Stimulated activated CD4-positive, alpha-beta T cell treated with anti-CD3 and anti-CD28 coated beads, Interleukin-4, amount 100 ng/mL, for 4 hours (primary cell): ENCODE measurements around the gene SLC25A36.
"Not testable (repeated sequence)": the region's sequence is repeated elsewhere in the genome, so short reads cannot be mapped to it uniquely, and the experiment has no call there.

Source experiments
- DNase-seq, 2 experiments: peaks; one replicate each; pipeline ENCODE4 v3.0.0-alpha.2; 2020

SLC25A36 gene

GRCh38 chr3:141000027-141000663 lies 58.5 kb downstream of the SLC25A36 start:
- DNase-seq: peak; percentile 20 to 26

DNA sequence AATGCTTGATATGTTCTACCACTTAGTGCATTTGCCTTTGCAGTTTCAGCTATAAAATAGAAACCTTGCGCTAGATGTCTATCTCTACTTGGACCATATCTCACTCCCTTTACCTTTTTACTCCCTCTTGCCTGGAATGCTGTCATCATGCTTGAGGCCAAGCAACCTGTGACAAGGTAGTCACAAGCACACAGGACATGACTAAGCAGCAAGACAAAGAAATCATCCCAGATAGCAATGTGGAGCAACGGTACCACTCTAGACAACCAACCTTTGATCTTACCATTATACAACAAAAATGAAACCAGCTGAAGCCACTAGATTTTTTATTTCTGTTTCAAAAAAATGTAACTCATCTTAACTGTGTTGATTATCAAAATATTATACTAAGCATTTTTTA lies 59.0 kb downstream of the SLC25A36 start:
- DNase-seq: no peak

- DNase-seq: no peak
Observed at GRCh38 chr3:141006344-141006743, 64.7 kb downstream of the SLC25A36 start.

GRCh38 chr3:141009496-141009895 lies 67.9 kb downstream of the SLC25A36 start:
- DNase-seq: no peak

- peak; percentile 55 to 70 for DNase-seq
Observed at GRCh38 chr3:141011232-141011996, 69.8 kb downstream of the SLC25A36 start.

- DNase-seq: no peak
Observed at GRCh38 chr3:141011997-141012262, 70.3 kb downstream of the SLC25A36 start.

DNA sequence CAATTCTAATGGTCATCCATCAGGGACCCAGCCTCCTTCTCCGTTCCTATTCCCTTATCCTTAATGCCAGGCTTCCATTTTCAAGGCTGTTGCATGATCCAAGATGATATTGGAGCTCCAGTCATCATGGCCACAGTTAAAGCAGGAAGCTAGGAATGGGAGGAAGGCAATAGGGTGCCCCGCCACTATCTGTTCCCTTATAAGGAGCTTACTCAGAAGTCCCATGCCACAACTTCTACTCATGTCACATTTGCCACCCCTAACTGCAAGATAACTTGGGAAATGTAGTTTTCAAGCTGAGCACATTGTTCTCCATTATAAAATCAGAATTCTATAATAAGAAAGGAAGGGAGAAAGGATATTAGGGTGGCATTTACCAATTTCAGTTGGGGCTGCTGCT lies 70.9 kb downstream of the SLC25A36 start:
- DNase-seq: no peak

DNA sequence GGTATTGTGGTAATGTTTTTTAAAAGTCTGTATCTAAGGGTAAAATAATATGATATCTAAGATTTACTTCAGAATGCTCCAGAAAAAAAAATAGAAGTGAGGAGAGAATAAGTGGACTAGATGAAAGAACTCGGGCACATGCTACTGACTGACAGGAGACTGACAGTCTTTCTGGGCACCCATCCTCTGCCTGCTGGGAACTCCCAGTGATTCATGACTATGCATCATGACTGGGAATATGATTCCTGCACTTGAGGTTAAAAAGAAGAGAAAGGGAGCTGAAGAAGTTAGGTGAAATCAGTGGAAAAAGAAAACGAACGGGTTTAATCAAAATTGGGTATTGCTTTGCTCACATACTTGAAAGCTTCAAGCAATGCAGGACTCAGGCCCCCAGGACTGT lies 73.8 kb downstream of the SLC25A36 start:
- DNase-seq: no peak

- DNase-seq: not testable (repeated sequence)
Observed at GRCh38 chr3:141017366-141018322, 76.0 kb downstream of the SLC25A36 start.

DNA sequence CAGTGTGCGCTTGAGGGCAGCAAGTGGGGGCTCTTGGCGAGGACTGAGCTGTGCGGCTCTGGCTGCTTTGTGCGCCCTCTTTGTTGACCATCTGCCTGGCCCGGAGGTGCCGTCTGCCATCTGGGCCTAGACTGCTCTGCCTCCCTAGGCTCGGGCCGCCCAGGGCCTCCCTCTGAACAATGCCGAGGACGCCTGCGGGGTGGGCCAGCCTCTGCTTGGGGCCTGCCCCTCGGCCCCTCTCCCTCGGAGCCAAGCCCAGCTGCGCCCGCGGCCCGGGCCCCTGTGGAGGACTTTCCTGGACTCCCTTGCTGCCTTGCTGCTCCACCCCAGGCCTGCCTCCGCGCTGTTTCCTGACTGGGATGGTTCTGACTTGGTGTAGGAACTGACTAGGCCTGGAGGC lies 77.6 kb downstream of the SLC25A36 start:
- DNase-seq: no peak

- no peak for DNase-seq
Observed at GRCh38 chr3:141020143-141020830, 78.7 kb downstream of the SLC25A36 start.

DNA sequence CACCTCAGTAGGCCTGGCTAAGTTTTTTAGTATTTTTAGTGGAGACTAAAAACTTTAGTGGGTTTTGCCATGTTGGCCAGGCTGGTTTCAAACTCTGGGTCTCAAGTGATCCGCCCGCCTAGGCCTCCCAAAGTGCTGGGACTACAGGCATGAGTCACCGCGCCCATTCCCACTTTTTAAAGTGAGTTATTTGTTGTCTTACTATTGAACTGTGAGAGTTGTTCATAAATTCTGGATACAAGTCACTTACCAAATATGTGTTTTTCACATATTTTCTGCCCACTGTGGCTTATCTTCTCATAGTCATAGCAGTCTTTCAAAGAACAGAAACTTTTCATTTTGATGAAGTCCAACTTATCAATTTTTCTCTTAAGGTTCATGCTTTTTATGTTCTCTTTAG lies 79.6 kb downstream of the SLC25A36 start:
- no peak for DNase-seq
